HCT116 (cell line): ENCODE results near the gene CARMIL1.

Experiments used
- EZH2 ChIP-seq: fragments of 200-600 bp; sonication (generic); IDR thresholded peaks from 2 replicates; pipeline ENCODE4 v1.6.1; 2017; ENCODE audit warnings: antibody characterized with exemption, mixed run types
- EZH2phosphoT487 ChIP-seq: fragments of 200-600 bp; IDR thresholded peaks from 2 replicates; pipeline ENCODE4 v1.6.1; 2018; ENCODE audit warnings: antibody characterized with exemption, borderline replicate concordance
- MAX ChIP-seq: IDR thresholded peaks from 2 replicates; pipeline ENCODE4 v1.6.1; 2012
- POLR2AphosphoS5 ChIP-seq: IDR thresholded peaks from 2 replicates; pipeline ENCODE4 v1.6.1; 2011; ENCODE audit warnings: mild to moderate bottlenecking, low read depth, low read length, moderate library complexity
- REST ChIP-seq: IDR thresholded peaks from 2 replicates; pipeline ENCODE4 v1.6.1; 2012; ENCODE audit warnings: low read depth
- SIN3A ChIP-seq: IDR thresholded peaks from 2 replicates; pipeline ENCODE4 v1.6.1; 2012; ENCODE audit warnings: low read depth
- YY1 ChIP-seq: IDR thresholded peaks from 2 replicates; pipeline ENCODE4 v1.6.1; 2011; ENCODE audit warnings: low read length, low read depth, moderate library complexity, mild to moderate bottlenecking; ENCODE audit not compliant: insufficient replicate concordance; ENCODE audit errors: extremely low read depth
- TF ChIP-seq, protein P1 (sequence below), 3 experiments: fragments of 200-600 bp in 1 of 3; sonication (generic) in 1 of 3; IDR thresholded peaks in 2 of 3; conservative IDR thresholded peaks in 1 of 3; 2 replicates each; pipeline ENCODE4 v1.5.1; 2012 to 2017; ENCODE audit warnings: low read depth in 2 of 3, low read length in 2 of 3, antibody characterized with exemption in 1 of 3, borderline replicate concordance in 1 of 3, control low read depth in 1 of 3, mild to moderate bottlenecking in 1 of 3, mixed read lengths in 1 of 3, mixed run types in 1 of 3, moderate library complexity in 1 of 3; ENCODE audit not compliant: insufficient read depth in 1 of 3

- no peak for TF ChIP-seq EZH2
- no peak for TF ChIP-seq MAX
- TF ChIP-seq REST, result no peak
- TF ChIP-seq, protein P1, sequence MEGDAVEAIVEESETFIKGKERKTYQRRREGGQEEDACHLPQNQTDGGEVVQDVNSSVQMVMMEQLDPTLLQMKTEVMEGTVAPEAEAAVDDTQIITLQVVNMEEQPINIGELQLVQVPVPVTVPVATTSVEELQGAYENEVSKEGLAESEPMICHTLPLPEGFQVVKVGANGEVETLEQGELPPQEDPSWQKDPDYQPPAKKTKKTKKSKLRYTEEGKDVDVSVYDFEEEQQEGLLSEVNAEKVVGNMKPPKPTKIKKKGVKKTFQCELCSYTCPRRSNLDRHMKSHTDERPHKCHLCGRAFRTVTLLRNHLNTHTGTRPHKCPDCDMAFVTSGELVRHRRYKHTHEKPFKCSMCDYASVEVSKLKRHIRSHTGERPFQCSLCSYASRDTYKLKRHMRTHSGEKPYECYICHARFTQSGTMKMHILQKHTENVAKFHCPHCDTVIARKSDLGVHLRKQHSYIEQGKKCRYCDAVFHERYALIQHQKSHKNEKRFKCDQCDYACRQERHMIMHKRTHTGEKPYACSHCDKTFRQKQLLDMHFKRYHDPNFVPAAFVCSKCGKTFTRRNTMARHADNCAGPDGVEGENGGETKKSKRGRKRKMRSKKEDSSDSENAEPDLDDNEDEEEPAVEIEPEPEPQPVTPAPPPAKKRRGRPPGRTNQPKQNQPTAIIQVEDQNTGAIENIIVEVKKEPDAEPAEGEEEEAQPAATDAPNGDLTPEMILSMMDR (IDR thresholded peaks at IDR 0.05 in 2 of 3, conservative IDR thresholded peaks at IDR 0.05 in 1 of 3; ENCODE audit: borderline replicate concordance in 1 of 3, insufficient read depth in 1 of 3, low read depth in 2 of 3, low read length in 2 of 3), result no peak
- no peak for TF ChIP-seq EZH2phosphoT487
- no peak for TF ChIP-seq SIN3A
- TF ChIP-seq YY1, result no peak
- TF ChIP-seq POLR2AphosphoS5, result no peak
These were observed 169.9 kb downstream of the CARMIL1 start for GRCh38 chr6:25448965-25449538.
